ENCODE results near the gene ARSK. TPM values are rescaled to one million over a fixed set of nuclear protein-coding genes. Genes with fewer than 3 reads are reported as not detected.

ARSK gene
- polyA plus RNA-seq, 5 donors, result 9.2 to 18.8 (median 13.6) TPM

DNA sequence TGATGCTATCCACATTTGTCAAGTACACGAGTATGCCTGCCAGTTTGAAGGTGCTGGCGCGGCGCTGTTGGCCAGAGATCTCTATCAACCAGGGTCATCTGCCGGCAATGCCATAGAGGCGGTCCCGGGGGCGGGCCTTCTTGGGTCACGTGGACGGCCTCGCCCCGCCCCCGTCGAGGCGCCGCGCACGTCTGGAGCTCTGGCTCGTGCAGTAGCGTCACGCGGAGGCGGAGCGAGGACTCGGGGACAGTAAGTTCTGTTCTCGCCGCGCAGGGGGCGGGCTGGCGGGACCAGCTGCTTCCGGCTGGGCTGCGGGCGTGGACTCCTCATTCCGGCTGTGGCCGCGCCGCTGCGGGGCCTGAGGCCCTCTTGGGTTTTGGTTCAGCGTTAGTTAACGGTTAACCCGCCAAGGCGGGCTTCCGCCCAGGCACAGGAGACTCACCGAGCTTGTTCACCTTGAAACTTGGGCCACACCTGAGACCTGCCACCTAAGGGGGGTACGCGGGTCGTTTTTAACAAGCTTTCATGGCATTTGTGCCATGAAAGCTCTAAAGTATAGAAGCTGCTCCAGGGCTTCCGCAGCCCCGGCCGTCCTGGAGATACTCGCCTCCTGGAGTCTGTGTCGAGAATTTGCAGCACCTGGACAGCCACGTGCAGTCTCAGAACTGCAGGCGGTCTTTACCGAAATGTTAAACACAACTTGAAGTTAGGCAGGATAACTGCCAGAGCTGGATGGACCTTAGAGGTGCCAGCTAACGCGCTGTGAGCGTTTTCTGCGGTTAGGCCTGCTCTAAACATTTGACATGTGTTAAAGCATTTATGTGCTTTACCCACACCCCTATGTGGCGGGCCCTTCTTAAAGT is 91.9 kb downstream of the ARSK start, which contains the start of gene RFESD:
Gene RFESD, plus strand, starts transcription at position 209 of the 863 bp plus-strand sequence. CDS start 5,495 bp downstream, outside the sequence.
- DNase-seq, result peak; percentile 94

DNA sequence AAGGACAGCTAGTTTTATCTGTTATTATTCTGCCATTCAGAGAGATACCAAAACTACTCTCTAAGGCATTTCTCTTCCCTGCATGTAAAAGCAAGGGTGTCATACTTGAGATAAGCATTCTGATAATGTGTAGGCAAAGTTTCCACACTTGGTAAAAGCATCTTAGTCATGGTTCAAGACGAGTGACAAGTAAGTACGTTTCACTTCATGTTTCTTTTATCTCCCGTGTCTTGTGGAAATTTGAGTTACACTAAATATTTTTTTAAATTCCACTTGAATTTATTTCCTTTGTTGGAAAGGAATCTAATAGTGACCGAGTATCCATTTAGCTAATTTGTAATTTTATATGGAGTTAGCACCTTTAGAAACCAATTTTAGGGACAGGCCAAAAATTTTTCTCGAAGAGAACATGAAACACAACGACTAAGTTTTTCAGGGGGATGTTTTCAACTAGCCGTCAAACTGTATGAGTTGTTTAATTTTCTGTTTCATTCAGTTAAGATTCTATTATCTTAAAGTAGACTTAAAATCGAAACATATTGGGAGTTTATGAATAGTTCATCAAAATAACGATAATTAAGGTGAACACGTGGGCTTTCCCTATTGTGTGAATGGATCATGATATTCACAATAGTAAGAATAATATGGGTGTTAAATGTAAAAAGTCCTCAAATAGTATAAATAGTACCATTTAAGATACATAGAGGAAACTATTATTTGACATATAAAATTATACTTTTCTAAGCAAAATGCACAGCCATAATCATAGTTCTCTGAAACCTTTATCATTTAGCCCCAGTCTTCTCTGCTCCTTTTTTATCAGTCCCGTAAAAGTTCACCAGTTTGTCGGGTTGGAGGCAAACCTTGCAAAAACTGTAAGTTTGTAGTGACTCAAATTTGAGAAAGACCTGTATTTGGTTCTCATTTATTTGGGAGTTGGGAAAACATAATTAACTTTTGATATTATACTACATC is 93.3 kb downstream of the ARSK start:
- DNase-seq, result no peak

DNA sequence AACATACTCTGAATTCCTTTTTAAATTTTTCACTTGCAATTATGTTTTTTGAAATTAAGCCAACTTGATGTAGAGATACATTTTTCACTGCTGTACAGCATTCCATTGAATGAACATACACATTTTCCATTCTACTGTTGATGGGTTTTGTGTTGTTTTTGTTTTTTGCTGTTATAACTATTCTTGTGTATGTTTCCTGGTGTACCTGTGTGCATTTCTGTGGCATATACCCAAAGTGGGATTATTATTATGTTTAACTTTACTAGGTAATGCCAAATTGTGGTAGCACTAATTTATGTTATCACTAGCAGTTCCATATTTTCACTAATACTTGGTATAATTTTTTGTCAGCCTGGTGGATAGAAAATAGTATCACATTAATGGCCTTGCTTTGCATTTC is 94.4 kb downstream of the ARSK start:
- no peak for DNase-seq

DNA sequence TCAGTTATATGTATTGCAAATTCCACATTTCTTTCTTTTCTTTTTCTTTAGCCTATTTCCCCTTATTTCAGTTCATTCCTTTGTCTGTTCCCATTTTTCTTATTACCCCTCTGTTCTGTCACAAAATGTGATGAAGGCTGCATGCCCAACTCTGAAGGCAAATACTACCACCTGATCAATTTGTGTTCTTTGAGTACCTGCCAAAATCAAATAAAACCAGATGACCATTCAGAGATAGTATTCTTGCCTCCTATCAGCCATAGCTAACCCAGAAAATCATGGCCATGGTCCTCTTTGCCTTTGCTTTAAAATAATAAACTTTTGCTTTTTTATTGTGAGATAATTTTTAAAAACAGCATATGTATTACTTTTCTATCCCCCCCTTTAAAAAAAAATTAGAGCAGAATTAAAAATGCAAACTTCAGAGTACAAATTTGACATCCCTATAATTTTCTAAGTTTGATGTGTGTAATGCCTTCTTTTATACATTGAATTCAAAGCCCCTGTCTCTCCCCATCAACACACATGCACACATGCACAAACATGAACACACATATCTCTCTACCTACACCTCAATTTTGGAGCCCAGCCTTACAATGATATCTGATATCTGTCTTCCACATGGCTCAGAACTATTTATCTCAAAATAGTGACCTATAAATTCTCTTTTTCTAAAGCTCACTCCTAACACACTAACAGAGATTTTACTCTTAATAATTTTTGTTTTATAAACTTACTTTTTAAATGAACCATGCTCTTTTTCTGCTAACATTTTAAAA is 95.1 kb downstream of the ARSK start:
- DNase-seq, result no peak

- no peak for DNase-seq
Observed at GRCh38 chr5:95652849-95653248, 97.9 kb downstream of the ARSK start.

GRCh38 chr5:95654196-95654595 is 99.3 kb downstream of the ARSK start:
- no peak for DNase-seq

Other genes with a start within 250 kb of the ARSK start
- gene FAM81B, start 163.7 kb upstream of the ARSK start, polyA plus RNA-seq (ENCODE audit: insufficient read depth in 1 of 5, insufficient read length in 5 of 5, low replicate concordance in 1 of 5), result 10 to 100 TPM in 1 of 5 donors, 1 to 10 TPM in 4; 3.4 to 12.5 (median 6.7) TPM
- gene SKIC3, start 124 bp upstream of the ARSK start, polyA plus RNA-seq (ENCODE audit: insufficient read depth in 1 of 5, insufficient read length in 5 of 5, low replicate concordance in 1 of 5), result 100 to 1,000 TPM in 2 of 5 donors, 10 to 100 TPM in 3; 64.7 to 130 (median 98.7) TPM
- gene GPR150, start 65.0 kb downstream of the ARSK start, polyA plus RNA-seq (ENCODE audit: insufficient read depth in 1 of 5, insufficient read length in 5 of 5, low replicate concordance in 1 of 5), result under 1 TPM in 2 of 5 donors, not detected in 3; 0.10 to 0.12 TPM
- gene RFESD, start 91.7 kb downstream of the ARSK start, polyA plus RNA-seq (ENCODE audit: insufficient read depth in 1 of 5, insufficient read length in 5 of 5, low replicate concordance in 1 of 5), result 1 to 10 TPM; 3.4 to 9.7 (median 4.6) TPM
- gene SPATA9, start 127.9 kb downstream of the ARSK start, polyA plus RNA-seq (ENCODE audit: insufficient read depth in 1 of 5, insufficient read length in 5 of 5, low replicate concordance in 1 of 5), result 1 to 10 TPM in 4 of 5 donors, under 1 TPM in 1; 0.62 to 2.0 (median 1.7) TPM
- gene RHOBTB3, start 176.2 kb downstream of the ARSK start, polyA plus RNA-seq (ENCODE audit: insufficient read depth in 1 of 5, insufficient read length in 5 of 5, low replicate concordance in 1 of 5), result 10 to 100 TPM; 38.8 to 71.9 (median 69.6) TPM